ENCODE results near the gene GLIS1.

Gene GLIS1

DNA sequence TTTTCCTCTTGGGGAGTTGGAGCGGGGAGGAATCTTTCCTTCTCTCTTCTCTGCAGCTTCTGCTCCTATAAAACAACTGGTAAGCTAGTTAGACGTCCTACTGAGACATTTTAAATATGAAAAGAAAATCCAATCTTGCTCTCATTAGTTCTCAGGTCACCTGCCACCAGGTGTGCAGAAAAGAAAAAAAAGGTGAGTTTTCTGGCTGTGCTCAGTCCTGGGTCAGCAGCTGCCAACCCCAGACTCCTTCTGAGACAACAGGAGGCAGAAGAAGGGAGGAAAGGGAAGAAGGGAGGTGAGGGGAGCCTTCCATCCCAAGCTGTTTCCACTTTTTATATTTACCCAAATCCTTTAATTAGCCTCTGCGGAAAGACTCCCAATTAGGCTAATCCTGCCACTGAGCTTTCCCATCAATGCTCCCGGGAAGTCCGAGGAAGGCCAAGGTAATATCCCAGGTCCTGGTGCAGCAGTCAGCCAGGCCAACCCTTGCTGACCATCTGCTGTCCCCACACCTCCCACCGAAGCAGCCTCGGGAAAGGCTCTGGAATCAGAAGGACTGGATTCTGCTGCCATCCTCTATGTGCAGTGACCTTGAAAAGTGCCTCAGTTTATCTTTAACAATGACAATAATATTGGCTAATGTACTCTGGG is 33.4 kb downstream of the GLIS1 start:
- H3K27me3 Mint-ChIP-seq, result peaks cover 19% of the 10 kb centered on the region
- H3K4me1 Mint-ChIP-seq, result no peaks in the 10 kb centered on the region
- H3K27ac Mint-ChIP-seq (ENCODE audit: low read depth), result no peak overlapping the region
- no peaks in the 10 kb centered on the region for H3K36me3 Mint-ChIP-seq (ENCODE audit: insufficient read depth)
- H3K4me3 Mint-ChIP-seq, result no peak overlapping the region
- no peak for ATAC-seq (replicated peaks; ENCODE audit: extremely low read depth, poor library complexity, severe bottlenecking)
- no peaks in the 10 kb centered on the region for H3K9me3 Mint-ChIP-seq
- no peak for DNase-seq (ENCODE audit: low spot score in 2 of 2)

DNA sequence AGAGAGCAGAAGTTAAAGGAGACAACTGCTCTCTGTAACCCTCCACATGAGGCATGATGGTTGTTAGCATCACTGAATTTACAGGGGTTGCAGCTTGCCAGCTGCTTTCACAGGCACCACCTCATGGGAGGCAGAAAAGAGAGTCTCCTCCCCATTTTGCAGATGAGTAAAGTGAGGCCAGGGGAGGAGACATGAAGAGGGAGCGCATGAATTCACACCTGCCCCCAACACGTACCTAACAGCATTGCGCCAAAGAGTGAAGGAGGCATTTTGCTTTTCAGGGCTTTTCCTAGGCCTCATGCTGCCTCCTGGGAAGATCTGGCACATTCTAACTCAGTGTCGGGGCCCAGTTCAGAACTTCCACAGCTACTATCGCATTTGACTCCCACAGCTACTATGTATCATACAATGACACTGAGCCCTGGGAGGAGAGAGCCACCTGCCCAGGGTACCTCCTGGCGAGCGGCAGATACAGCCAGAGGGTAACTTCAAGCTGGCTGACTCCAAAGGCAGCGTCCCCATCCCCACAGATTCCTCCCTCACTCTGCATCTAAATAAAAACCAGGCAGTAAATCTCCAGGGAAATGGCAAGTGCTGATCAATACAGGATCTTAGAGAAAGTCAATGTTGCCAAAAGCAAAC is 34.0 kb downstream of the GLIS1 start:
- H3K4me3 Mint-ChIP-seq, result no peak overlapping the region
- H3K36me3 Mint-ChIP-seq (ENCODE audit: insufficient read depth), result no peaks in the 10 kb centered on the region
- ATAC-seq (replicated peaks; ENCODE audit: extremely low read depth, poor library complexity, severe bottlenecking) (no peak), DNase-seq (ENCODE audit: low spot score in 2 of 2) (no peak)
- H3K27ac Mint-ChIP-seq (ENCODE audit: low read depth), result no peak overlapping the region
- peaks cover 19% of the 10 kb centered on the region for H3K27me3 Mint-ChIP-seq
- H3K4me1 Mint-ChIP-seq, result no peaks in the 10 kb centered on the region
- H3K9me3 Mint-ChIP-seq, result no peaks in the 10 kb centered on the region

DNA sequence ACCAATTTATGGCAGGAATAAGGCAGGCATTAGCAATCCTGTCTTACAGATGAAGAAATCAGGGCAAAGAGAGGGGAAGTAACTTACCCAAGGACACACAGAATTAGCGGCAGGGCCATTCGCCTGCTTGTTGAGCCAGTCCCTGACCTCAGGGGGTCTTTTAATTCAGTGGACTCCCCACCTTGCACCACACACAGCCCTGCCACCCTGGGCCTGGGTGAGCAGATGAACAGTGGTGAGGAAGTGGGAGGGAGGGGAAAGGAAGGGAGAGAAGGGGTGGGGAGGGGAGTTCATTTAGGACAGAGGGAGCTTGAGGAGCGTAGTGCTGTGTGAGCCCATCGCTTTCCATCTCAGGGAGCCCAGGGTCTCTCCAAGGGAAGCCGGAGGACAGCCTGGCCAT is 34.7 kb downstream of the GLIS1 start:
- Mint-ChIP-seq H3K36me3 (ENCODE audit: insufficient read depth) (no peaks in the 10 kb centered on the region), H3K27me3 (peaks cover 19% of the 10 kb centered on the region), H3K4me1 (no peaks in the 10 kb centered on the region), H3K27ac (ENCODE audit: low read depth) (no peak overlapping the region), H3K9me3 (no peaks in the 10 kb centered on the region), H3K4me3 (no peak overlapping the region)
- DNase-seq (ENCODE audit: low spot score in 2 of 2) (no peak), ATAC-seq (replicated peaks; ENCODE audit: extremely low read depth, poor library complexity, severe bottlenecking) (no peak)

GRCh38 chr1:53703174-53703573 is 35.8 kb downstream of the GLIS1 start:
- Mint-ChIP-seq H3K36me3 (ENCODE audit: insufficient read depth) (no peaks in the 10 kb centered on the region), H3K4me3 (no peak overlapping the region), H3K9me3 (no peaks in the 10 kb centered on the region), H3K27me3 (peaks cover 19% of the 10 kb centered on the region), H3K4me1 (no peaks in the 10 kb centered on the region), H3K27ac (ENCODE audit: low read depth) (no peak overlapping the region)
- no peak for DNase-seq (ENCODE audit: low spot score in 2 of 2)
- ATAC-seq (replicated peaks; ENCODE audit: extremely low read depth, poor library complexity, severe bottlenecking), result no peak

GRCh38 chr1:53702341-53702740 is 36.6 kb downstream of the GLIS1 start:
- Mint-ChIP-seq H3K36me3 (ENCODE audit: insufficient read depth) (no peaks in the 10 kb centered on the region), H3K27ac (ENCODE audit: low read depth) (no peak overlapping the region), H3K27me3 (peaks cover 19% of the 10 kb centered on the region), H3K9me3 (no peaks in the 10 kb centered on the region), H3K4me3 (no peak overlapping the region), H3K4me1 (no peaks in the 10 kb centered on the region)
- ATAC-seq (replicated peaks; ENCODE audit: extremely low read depth, poor library complexity, severe bottlenecking) (no peak), DNase-seq (ENCODE audit: low spot score in 2 of 2) (no peak)

GRCh38 chr1:53700776-53701175 is 38.2 kb downstream of the GLIS1 start:
- ATAC-seq (replicated peaks; ENCODE audit: extremely low read depth, poor library complexity, severe bottlenecking), result no peak
- Mint-ChIP-seq H3K4me3 (no peak overlapping the region), H3K9me3 (no peaks in the 10 kb centered on the region), H3K36me3 (ENCODE audit: insufficient read depth) (no peaks in the 10 kb centered on the region), H3K27me3 (peaks cover 10% of the 10 kb centered on the region), H3K4me1 (no peaks in the 10 kb centered on the region), H3K27ac (ENCODE audit: low read depth) (no peak overlapping the region)
- DNase-seq (ENCODE audit: low spot score in 2 of 2), result no peak

- no peak for DNase-seq (ENCODE audit: low spot score in 2 of 2)
- H3K4me3 Mint-ChIP-seq, result no peak overlapping the region
Observed at GRCh38 chr1:53699981-53700380, 39.0 kb downstream of the GLIS1 start.

DNA sequence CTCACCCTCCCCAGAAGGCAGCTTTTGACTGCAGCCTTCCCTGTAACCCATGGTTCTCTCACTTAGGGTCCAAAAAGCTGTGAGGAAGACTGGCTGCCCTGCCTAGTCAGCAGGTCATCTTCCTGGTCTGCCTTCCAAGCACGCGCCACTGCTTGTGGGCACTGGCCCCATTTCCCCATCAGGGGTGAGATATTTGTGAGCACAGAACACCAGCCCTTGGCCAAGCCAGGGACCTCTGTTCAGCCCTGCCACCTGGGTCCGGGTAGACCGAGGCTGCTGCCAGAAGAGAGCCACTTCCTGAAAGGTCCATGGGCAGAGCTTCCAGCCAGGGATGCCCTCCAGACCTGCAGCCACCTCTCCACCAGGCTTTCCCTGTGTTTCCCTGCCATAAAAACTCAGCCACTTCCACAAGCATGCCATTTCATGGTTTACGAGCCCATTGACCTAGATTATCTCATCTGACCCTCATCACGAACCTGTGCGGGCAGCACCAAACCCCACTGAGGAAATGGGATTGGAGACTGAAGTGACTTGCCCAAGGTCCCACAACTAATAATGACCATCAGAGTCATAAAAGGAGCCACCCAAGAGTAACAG is 40.5 kb downstream of the GLIS1 start:
- DNase-seq (ENCODE audit: low spot score in 2 of 2) (no peak), ATAC-seq (replicated peaks; ENCODE audit: extremely low read depth, poor library complexity, severe bottlenecking) (no peak)
- Mint-ChIP-seq H3K4me1 (no peaks in the 10 kb centered on the region), H3K9me3 (no peaks in the 10 kb centered on the region), H3K36me3 (ENCODE audit: insufficient read depth) (no peaks in the 10 kb centered on the region), H3K4me3 (no peak overlapping the region), H3K27me3 (no peaks in the 10 kb centered on the region), H3K27ac (ENCODE audit: low read depth) (no peak overlapping the region)

More at GRCh38 chr1:53699981-53700380, 39.0 kb downstream of the GLIS1 start:
- no peak for ATAC-seq (replicated peaks; ENCODE audit: extremely low read depth, poor library complexity, severe bottlenecking)
- Mint-ChIP-seq H3K36me3 (ENCODE audit: insufficient read depth) (no peaks in the 10 kb centered on the region), H3K9me3 (no peaks in the 10 kb centered on the region), H3K4me1 (no peaks in the 10 kb centered on the region), H3K27ac (ENCODE audit: low read depth) (no peak overlapping the region), H3K27me3 (peaks cover 2% of the 10 kb centered on the region)

DNA sequence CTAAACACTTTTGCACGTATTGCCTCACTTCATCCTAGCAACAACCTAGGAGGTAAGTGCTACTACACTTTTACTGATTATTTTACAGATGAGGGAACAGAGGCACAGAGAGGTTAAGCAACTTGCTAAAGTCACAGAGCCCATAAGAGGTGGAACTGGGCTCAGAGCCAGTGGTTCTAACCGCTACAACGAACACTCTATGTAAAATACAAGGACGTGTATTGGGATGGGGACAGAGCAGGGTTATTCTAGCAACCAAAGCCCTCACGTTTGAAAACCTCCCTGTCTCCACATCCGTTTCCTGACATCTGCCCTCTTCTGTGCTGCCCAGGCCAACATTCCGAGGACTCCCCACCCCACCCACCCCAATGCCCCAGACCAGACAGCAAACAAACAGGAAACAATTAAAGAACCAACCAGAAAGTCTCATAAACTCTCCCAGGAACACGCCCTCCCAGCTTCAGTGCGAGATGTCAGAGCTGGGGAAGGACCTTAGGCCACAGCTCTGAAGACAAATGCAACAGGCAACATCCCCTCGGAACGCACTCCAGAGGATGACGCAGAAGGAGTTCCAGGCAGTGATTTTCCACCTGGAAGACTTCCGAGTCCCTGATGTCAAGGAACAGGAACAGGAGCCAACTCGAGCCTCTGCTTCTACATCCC is 41.1 kb downstream of the GLIS1 start:
- Mint-ChIP-seq H3K27ac (ENCODE audit: low read depth) (no peak overlapping the region), H3K27me3 (peaks cover 4% of the 10 kb centered on the region), H3K4me1 (no peaks in the 10 kb centered on the region), H3K9me3 (no peaks in the 10 kb centered on the region), H3K4me3 (no peak overlapping the region), H3K36me3 (ENCODE audit: insufficient read depth) (no peaks in the 10 kb centered on the region)
- DNase-seq (ENCODE audit: low spot score in 2 of 2) (no peak), ATAC-seq (replicated peaks; ENCODE audit: extremely low read depth, poor library complexity, severe bottlenecking) (no peak)

DNA sequence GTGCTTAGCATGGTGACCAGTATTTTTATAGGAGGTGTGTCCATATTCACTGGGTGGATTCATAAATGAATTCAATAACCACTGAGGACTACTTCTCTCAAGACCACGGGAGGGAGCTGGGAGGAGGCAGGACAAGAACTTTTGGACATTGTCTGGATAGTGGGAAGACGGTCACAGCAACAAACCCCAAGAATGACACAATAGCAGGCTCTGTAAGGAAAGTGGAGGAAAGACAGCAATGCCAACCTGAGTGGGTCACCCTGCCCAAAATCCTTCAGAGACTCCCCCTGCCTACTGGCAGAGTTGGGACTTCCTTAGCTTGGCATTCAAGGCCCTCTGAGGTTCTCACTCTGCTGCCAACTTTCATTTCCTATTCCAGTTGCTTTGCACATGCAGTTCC is 42.0 kb downstream of the GLIS1 start:
- no peaks in the 10 kb centered on the region for H3K36me3 Mint-ChIP-seq (ENCODE audit: insufficient read depth)
- H3K9me3 Mint-ChIP-seq, result no peaks in the 10 kb centered on the region
- no peaks in the 10 kb centered on the region for H3K4me1 Mint-ChIP-seq
- no peak for DNase-seq (ENCODE audit: low spot score in 2 of 2)
- peaks cover 12% of the 10 kb centered on the region for H3K27me3 Mint-ChIP-seq
- H3K27ac Mint-ChIP-seq (ENCODE audit: low read depth), result no peak overlapping the region
- H3K4me3 Mint-ChIP-seq, result no peak overlapping the region
- no peak for ATAC-seq (replicated peaks; ENCODE audit: extremely low read depth, poor library complexity, severe bottlenecking)

DNA sequence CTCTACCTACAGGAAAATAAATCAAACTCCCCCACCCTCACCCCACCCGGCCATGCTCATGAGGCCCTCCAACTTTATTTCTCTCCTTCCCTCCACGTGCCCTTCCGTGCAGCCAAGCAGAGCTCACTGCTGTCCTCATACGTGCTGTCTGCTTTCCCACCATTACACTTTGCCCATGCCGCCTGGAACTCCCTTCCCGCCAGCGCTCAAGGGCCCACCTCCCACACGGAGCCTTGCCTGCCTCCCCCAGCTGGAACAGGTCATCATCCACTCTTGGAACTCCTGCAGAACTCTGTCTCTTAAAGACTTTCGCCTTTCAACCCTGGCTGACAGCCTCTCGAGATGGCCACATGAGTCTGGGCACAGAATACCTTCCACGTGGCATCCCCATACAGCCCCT is 42.4 kb downstream of the GLIS1 start:
- Mint-ChIP-seq H3K9me3 (no peaks in the 10 kb centered on the region), H3K4me3 (no peak overlapping the region), H3K27me3 (peaks cover 15% of the 10 kb centered on the region), H3K36me3 (ENCODE audit: insufficient read depth) (no peaks in the 10 kb centered on the region), H3K27ac (ENCODE audit: low read depth) (no peak overlapping the region), H3K4me1 (no peaks in the 10 kb centered on the region)
- ATAC-seq (replicated peaks; ENCODE audit: extremely low read depth, poor library complexity, severe bottlenecking), result no peak
- DNase-seq (ENCODE audit: low spot score in 2 of 2), result no peak

- DNase-seq (ENCODE audit: low spot score in 2 of 2) (no peak), ATAC-seq (replicated peaks; ENCODE audit: extremely low read depth, poor library complexity, severe bottlenecking) (no peak)
- Mint-ChIP-seq H3K4me1 (no peaks in the 10 kb centered on the region), H3K9me3 (no peaks in the 10 kb centered on the region), H3K4me3 (no peak overlapping the region), H3K36me3 (ENCODE audit: insufficient read depth) (no peaks in the 10 kb centered on the region), H3K27ac (ENCODE audit: low read depth) (no peak overlapping the region), H3K27me3 (peaks cover 20% of the 10 kb centered on the region)
Observed at GRCh38 chr1:53696051-53696450, 42.9 kb downstream of the GLIS1 start.

GRCh38 chr1:53695116-53695515 is 43.8 kb downstream of the GLIS1 start:
- DNase-seq (ENCODE audit: low spot score in 2 of 2) (no peak), ATAC-seq (replicated peaks; ENCODE audit: extremely low read depth, poor library complexity, severe bottlenecking) (no peak)
- Mint-ChIP-seq H3K4me1 (no peaks in the 10 kb centered on the region), H3K27me3 (peaks cover 21% of the 10 kb centered on the region), H3K36me3 (ENCODE audit: insufficient read depth) (no peaks in the 10 kb centered on the region), H3K9me3 (no peaks in the 10 kb centered on the region), H3K27ac (ENCODE audit: low read depth) (no peak overlapping the region), H3K4me3 (no peak overlapping the region)

Measured in central memory CD8-positive, alpha-beta T cell (primary cell).